Middle frontal gyrus (tissue), 1 donor: ENCODE data around the gene CCDC69.
"Not testable (repeated sequence)": the region's sequence is repeated elsewhere in the genome, so short reads cannot be mapped to it uniquely, and the experiment has no call there.

Experiments used
- DNase-seq: peaks from one replicate; pipeline ENCODE4 v3.0.0-alpha.2; 2015; ENCODE audit warnings: low spot score; ENCODE audit errors: extremely low spot score

CCDC69 gene

GRCh38 chr5:151248651-151249050, 24.8 kb upstream of the CCDC69 start:
- DNase-seq: no peak

DNA sequence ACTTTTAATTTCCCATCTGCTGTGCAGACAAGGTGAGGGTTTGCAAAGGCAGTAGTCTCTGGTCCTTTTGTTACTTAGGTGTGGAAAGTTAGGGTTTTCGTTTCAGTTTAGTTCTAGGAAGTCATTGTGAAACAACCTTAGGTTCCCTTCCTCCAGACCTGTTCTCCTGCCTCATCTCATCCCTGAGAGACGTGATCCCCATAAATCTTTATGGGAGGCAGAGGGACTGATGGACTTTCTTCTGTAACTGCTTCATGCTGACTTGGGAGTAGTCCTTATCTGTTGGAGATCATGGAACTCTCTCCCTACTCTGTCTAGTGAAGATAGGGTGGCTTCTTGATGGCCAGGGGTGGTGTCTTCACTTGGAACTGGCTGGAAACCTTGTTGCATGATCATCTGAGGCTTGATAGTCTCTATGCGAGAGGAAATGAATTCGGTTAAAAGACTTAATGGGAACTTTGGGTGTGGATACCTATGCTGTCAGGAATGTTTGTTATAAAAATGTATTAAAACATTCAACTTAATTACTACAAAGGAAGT, 21.9 kb upstream of the CCDC69 start:
- DNase-seq: no peak

DNA sequence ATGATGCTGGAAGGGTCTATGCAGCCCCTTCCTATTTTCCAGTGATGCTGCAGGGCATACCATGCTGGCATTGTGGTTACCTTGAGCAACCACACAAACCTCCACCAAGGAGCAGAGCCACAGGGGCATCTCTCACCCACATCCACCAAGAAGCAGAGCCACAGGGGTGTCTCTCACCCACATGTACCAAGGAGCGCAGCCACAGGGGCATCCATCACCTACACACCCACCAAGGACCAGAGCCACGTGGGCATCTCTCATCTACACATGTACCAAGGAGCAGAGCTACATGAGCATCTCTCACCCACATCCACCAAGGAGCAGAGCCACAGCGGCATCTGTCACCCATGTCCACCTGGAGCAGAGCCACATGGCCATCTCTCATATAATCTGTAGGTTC, 20.3 kb upstream of the CCDC69 start:
- no peak for DNase-seq

- DNase-seq: no peak
Observed at GRCh38 chr5:151243564-151243963, 19.7 kb upstream of the CCDC69 start.

DNA sequence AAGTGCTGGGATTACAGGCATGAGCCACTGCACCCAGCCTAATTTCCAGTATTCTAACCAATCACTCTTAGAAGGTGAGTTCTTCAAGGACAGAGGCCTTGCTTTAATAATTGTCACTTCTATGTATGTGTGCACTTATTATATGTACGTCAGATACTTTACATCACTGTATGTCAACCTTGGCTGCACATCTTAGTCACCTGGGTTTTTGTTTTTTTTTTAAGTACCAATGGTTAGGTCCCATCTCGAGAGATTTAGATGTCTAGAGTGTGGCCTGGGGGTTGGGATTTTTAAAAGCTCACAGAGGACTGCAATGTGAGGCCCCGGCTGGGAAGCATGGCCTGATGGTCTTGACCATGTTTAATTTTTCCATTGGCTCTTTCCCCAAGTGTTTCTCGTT, 19.2 kb upstream of the CCDC69 start:
- DNase-seq: no peak

GRCh38 chr5:151240924-151241635, 17.2 kb upstream of the CCDC69 start:
- no peak for DNase-seq

GRCh38 chr5:151240268-151240835, 16.5 kb upstream of the CCDC69 start:
- not testable (repeated sequence) for DNase-seq

- DNase-seq: no peak
Observed at GRCh38 chr5:151239237-151239861, 15.5 kb upstream of the CCDC69 start.

GRCh38 chr5:151238303-151238741, 14.4 kb upstream of the CCDC69 start:
- DNase-seq: no peak

DNA sequence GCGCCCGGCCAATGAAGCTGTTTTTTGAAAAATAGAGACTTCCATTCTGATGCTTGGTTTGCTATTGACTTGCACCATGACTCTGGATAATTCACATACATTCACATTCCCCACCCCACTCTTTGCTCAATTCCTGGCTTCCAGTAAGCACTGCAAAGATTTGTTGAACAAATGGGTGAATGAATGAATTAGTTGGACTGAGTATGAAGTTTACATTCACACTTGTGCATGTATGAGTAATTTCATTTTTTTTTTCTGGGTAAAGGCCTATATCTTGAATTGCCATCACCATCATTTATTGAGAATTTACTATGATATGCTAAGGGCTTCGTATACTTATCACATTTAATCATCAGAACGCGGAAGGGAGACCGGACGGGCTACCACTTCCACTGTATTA, 13.8 kb upstream of the CCDC69 start:
- no peak for DNase-seq

GRCh38 chr5:151236888-151237287, 13.0 kb upstream of the CCDC69 start:
- no peak for DNase-seq

DNA sequence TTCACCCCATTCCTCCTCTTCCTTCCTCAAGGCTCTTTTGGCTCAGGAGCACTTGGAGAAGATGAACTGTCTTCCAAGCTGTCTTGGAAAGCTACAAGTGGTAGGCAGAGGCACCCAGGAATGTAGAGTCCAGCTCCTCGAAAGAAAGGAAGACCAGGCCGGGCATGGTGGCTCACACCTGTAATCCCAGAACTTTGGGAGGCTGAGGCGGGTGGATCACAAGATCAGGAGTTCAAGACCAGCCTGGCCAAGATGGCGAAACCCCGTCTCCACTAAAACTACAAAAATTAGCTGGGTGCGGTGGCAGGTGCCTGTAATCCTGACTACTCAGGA, 11.3 kb upstream of the CCDC69 start:
- DNase-seq: not testable (repeated sequence)

- DNase-seq: no peak
Observed at GRCh38 chr5:151234476-151235238, 10.8 kb upstream of the CCDC69 start.

GRCh38 chr5:151233616-151234085, 9.8 kb upstream of the CCDC69 start:
- no peak for DNase-seq

- DNase-seq: no peak
Observed at GRCh38 chr5:151231359-151231758, 7.5 kb upstream of the CCDC69 start.

DNA sequence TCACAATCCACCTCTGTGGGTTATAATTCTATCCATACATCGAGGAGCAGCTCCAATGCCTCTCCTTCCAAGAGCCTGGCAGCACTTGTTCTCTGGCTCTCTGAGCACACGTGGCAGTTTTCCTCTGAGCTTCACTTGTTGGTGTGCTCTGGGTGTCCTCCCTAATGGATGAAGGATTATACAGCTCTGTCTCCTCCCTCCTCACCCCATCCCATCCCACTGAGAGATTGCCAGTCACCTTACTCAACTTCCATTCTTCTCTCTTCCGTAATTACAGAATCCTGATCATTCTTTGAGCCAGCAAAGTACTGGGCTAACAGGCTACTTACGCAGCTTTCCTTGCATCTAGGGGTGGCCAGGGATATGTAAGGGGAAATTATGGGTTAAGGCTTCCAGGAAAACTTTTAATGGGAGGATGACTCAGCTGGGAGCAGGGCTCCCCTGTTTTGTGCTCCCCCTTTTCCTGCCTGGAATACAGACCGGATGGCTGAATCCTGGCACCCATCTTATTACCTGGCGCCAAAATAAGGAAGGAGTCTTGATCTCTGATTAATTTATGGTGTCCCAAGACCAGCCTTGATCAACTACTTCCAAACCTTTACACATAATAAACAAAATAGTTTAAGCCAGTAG, 6.3 kb upstream of the CCDC69 start:
- DNase-seq: no peak

DNA sequence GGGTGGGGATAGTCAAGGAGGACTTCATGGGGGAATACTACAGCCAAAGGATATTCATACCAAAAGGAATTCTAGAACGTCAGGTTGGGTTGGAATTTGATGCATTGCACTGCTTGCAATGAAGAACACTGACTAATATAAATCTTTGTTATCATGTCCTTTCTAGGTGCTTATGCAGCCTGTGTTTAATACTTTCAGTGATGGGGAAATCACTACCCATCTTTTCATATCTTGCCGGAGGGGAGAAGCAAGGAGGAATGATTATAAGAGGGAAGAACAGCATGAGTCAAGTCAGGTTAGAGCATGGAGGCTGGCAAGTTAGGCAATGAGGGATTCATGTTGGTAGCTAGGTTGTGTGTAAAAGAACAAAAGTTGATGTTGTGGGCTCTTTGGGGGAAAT, 5.1 kb upstream of the CCDC69 start:
- DNase-seq: no peak

GRCh38 chr5:151227918-151228447, 4.1 kb upstream of the CCDC69 start:
- no peak for DNase-seq

DNA sequence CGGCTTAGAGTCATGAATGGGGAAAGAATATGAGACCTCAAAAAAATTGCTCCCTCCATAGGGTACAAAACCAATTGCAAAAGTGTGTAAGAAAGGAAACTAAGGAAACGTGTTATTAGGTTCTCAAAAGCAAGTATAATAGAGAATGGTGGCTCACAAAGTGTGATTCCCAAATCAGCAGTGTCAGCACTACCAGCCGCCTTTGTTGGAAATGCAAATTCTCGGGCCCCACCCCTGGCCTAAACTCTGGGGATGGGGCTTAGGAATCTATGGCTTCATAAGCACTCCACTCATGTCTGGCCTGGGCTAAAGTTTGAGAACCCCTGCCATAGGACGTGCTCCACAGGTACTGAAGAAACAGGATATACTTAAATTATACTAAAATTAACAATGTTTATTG, 1.6 kb upstream of the CCDC69 start:
- DNase-seq: no peak

GRCh38 chr5:151225071-151225470, 1.2 kb upstream of the CCDC69 start:
- DNase-seq: no peak

GRCh38 chr5:151224372-151224771, 480 bp upstream of the CCDC69 start:
- DNase-seq: no peak
